ENCODE data around the gene WWOX.

The WWOX gene

DNA sequence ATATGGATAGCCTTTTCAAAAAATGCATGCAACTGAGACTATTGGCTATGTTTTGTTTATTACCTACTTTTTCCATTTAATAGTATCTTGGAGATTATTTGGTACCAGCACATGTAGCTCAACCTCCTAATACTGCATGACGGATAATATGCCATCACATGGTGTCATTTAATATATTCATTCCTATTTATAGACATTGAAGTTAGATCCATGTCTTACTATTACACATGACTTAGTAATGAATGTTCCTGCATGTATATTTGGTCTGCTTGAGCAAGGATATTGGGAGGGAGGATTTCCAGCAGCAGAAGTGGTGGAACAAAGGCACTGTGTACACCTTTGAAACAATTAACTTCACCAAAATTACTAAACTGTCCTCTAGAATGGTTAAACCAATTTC, 561.3 kb downstream of the WWOX start:
- POLR2A ChIA-PET = no interaction called here
- CTCF ChIA-PET = interaction anchor here (1.5 kb wide), 1 partner anchor 17 kb away, joined by 4 read pairs; no protein-coding TSS in a partner anchor
- TF ChIP-seq, protein P1, sequence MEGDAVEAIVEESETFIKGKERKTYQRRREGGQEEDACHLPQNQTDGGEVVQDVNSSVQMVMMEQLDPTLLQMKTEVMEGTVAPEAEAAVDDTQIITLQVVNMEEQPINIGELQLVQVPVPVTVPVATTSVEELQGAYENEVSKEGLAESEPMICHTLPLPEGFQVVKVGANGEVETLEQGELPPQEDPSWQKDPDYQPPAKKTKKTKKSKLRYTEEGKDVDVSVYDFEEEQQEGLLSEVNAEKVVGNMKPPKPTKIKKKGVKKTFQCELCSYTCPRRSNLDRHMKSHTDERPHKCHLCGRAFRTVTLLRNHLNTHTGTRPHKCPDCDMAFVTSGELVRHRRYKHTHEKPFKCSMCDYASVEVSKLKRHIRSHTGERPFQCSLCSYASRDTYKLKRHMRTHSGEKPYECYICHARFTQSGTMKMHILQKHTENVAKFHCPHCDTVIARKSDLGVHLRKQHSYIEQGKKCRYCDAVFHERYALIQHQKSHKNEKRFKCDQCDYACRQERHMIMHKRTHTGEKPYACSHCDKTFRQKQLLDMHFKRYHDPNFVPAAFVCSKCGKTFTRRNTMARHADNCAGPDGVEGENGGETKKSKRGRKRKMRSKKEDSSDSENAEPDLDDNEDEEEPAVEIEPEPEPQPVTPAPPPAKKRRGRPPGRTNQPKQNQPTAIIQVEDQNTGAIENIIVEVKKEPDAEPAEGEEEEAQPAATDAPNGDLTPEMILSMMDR (IDR thresholded peaks at IDR 0.05; ENCODE audit: control extremely low read depth, extremely low read depth, low read depth, missing control alignments) = no peak
- DNase-seq (ENCODE audit: extremely low spot score) = no peak

DNA sequence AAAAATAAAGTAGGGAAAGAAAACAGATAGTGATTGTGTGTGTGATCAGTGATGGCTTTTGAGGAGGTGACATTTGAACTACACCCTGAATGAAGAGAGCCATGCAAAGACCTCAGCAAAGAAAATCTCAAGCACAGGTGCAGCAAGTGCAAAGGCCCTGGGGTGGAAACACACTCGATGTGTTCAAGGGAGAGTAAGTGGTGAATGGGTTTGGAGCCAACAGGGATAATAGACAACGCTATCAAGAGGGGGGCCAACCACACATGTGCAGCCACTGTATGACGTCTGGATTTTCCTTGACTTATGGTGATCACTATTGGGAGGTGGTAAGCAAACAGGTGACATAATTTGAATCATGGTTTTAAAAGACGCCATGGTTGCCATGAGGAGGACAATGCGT, 564.2 kb downstream of the WWOX start:
- TF ChIP-seq, protein P1 (IDR thresholded peaks at IDR 0.05; ENCODE audit: control extremely low read depth, extremely low read depth, low read depth, missing control alignments) = no peak
- ChIA-PET CTCF (no interaction called here), POLR2A (no interaction called here)
- DNase-seq (ENCODE audit: extremely low spot score) = no peak

DNA sequence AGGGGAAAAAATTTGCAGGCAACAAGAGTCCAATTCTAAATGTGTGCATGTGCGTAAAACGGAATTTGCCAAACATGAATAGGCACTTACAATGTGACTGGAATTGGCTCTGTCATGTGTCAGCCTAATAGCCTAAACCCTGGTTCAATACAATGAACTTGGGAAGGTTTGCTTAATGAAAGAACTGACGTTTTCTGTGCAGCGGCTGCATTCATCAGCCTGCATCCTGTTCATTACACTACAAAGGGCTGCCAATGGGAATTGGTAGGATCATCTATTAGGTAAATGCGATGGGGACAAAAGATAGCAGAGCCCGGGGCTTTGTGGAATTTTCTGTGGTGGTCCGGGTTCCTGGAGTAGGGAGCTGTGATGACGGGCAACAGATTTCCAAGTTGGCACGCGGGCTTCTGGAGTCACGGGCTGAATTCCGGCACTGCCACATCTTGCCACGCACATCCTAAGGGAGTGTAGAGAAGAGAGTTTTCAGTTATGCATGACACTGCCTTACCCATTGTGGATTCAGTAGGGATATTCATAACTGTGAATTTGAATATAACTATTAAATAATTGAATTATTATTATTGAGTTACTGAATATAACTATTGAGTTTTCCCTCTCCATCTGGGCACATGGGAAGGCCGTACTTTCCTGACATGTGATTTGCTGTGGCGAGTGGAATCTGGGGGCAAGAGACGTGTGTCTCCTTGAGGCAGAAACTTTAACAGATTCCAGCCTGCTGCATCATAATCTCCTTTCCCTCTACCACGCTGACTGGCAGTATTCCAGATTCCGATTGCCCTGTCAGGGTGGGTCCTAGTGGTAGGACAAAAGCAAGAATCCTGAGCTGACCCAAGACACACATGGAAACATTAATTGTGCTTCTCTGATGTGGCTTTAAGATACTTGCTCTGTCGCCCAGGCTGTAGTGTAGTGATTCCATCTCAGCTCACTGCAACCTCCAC, 565.6 kb downstream of the WWOX start:
- TF ChIP-seq, protein P1 (IDR thresholded peaks at IDR 0.05; ENCODE audit: control extremely low read depth, extremely low read depth, low read depth, missing control alignments) = no peak
- ChIA-PET CTCF (no interaction called here), POLR2A (no interaction called here)
- no peak for DNase-seq (ENCODE audit: extremely low spot score)

DNA sequence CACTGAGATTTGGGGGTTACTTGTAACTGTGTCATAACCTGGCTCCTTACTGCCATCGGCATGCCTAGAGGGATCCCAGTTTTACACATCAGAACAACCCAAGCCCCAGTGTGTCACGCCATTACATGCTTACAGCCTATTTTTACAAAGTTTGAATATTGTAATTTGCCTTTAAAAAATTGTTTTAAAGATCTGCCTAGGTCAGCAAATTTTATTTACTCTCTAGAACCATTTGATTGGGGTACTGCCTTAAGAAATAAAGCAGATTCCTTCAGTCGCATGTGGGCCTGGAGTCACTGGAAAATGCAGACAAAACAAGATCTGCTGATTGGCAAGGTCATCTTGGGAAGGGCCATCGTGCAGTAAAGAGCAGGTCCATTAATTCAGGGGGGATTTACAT, 566.9 kb downstream of the WWOX start:
- no peak for DNase-seq (ENCODE audit: extremely low spot score)
- CTCF ChIA-PET = no interaction called here
- POLR2A ChIA-PET = no interaction called here
- TF ChIP-seq, protein P1 (IDR thresholded peaks at IDR 0.05; ENCODE audit: control extremely low read depth, extremely low read depth, low read depth, missing control alignments) = no peak

DNA sequence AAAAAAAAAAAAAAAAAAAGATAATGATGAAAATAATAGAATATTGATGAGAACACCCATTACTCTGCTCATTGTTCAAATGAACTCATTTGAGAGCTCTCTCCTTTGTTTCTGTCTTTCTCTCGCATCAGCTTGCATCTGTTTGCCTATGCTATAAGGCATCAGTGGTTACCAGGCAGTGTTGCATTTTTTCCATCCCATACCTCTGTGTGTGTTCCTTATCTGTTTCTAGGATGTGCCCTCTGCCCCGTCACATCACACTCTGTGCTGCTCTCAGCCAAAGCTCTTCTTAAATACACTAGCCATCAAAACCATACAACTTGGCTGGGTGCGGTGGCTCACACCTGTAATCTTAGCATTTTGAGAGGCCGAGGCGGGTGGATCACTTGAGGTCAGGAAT, 568.2 kb downstream of the WWOX start:
- DNase-seq (ENCODE audit: extremely low spot score) = no peak
- CTCF ChIA-PET = no interaction called here
- POLR2A ChIA-PET = no interaction called here
- TF ChIP-seq, protein P1 (IDR thresholded peaks at IDR 0.05; ENCODE audit: control extremely low read depth, extremely low read depth, low read depth, missing control alignments) = no peak

DNA sequence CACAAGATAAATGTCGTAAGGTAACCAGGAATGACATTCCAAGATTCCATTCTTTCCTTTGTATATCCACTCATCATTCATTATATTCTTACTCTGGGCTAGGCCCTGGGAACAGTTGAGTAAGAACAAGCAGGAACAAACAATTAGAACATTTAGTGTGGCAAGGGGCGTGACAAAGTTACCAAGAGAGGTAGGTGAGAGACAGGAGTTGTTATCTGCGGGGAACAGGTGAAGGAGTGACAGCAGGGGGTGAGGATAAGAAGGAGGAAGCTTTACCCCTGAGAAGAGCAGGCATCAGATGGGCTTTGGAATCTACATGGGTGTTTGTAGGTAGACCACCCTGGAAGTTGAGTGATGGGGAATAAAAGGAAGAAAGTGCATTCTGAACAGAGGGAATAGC, 568.9 kb downstream of the WWOX start:
- ChIA-PET POLR2A (no interaction called here), CTCF (no interaction called here)
- TF ChIP-seq, protein P1 (IDR thresholded peaks at IDR 0.05; ENCODE audit: control extremely low read depth, extremely low read depth, low read depth, missing control alignments) = no peak
- DNase-seq (ENCODE audit: extremely low spot score) = no peak
